HUDEP-2 (cell line): ENCODE measurements around the gene RANBP17.

Source experiments
- DNase-seq, 76 experiments: peaks; one replicate each; lab custom pipeline; 2025; ENCODE audit not compliant: unreplicated experiment in 76 of 76; lab: John Stamatoyannopoulos, UW

RANBP17 gene

GRCh38 chr5:171223927-171224326, 362.1 kb downstream of the RANBP17 start:
- DNase-seq: no peak

GRCh38 chr5:171226096-171226754, 364.4 kb downstream of the RANBP17 start:
- DNase-seq: peak in 1 of 76 experiments; percentile 5

GRCh38 chr5:171226864-171227263, 365.0 kb downstream of the RANBP17 start:
- DNase-seq: no peak

- no peak for DNase-seq
Measured at GRCh38 chr5:171236651-171237050, 374.8 kb downstream of the RANBP17 start.

GRCh38 chr5:171242521-171242920, 380.7 kb downstream of the RANBP17 start:
- no peak for DNase-seq

GRCh38 chr5:171246231-171246630, 384.4 kb downstream of the RANBP17 start:
- no peak for DNase-seq

GRCh38 chr5:171249460-171249859, 387.6 kb downstream of the RANBP17 start:
- no peak for DNase-seq

GRCh38 chr5:171250738-171251137, 388.9 kb downstream of the RANBP17 start:
- DNase-seq: no peak

GRCh38 chr5:171251519-171251918, 389.7 kb downstream of the RANBP17 start:
- DNase-seq: no peak

- DNase-seq: no peak
Measured at GRCh38 chr5:171252674-171253073, 390.9 kb downstream of the RANBP17 start.

- DNase-seq: no peak
Measured at GRCh38 chr5:171258737-171259415, 397.1 kb downstream of the RANBP17 start.

- no peak for DNase-seq
Measured at GRCh38 chr5:171261361-171261760, 399.5 kb downstream of the RANBP17 start.

- DNase-seq: no peak
Measured at GRCh38 chr5:171261904-171262303, 400.1 kb downstream of the RANBP17 start.

GRCh38 chr5:171263181-171263580, 401.4 kb downstream of the RANBP17 start:
- DNase-seq: peak in 65 of 76 experiments; percentile 1 to 88 (median 44)

- DNase-seq: no peak
Measured at GRCh38 chr5:171264843-171265242, 403.0 kb downstream of the RANBP17 start.

GRCh38 chr5:171268700-171269620, 407.1 kb downstream of the RANBP17 start:
- DNase-seq: no peak

- no peak for DNase-seq
Measured at GRCh38 chr5:171269717-171270116, 407.9 kb downstream of the RANBP17 start.

- no peak for DNase-seq
Measured at GRCh38 chr5:171270136-171270535, 408.3 kb downstream of the RANBP17 start.

- no peak for DNase-seq
Measured at GRCh38 chr5:171271798-171272197, 410.0 kb downstream of the RANBP17 start.

- DNase-seq: peak in 38 of 76 experiments; percentile 2 to 60 (median 24)
Measured at GRCh38 chr5:171272996-171273970, 411.5 kb downstream of the RANBP17 start.
